GM23338 (cell line): ENCODE data around the gene TMEM269. TPM values are rescaled to one million over a fixed set of nuclear protein-coding genes. Genes with fewer than 3 reads are reported as not detected.

Experiments
- ATAC-seq: fragments of 200-7000 bp; cut with Tn5 transposase; 3 replicates; pipeline ENCODE4 v1.9.1; 2020
- DNase-seq: peaks from one replicate; pipeline ENCODE4 v3.0.0-alpha.2; 2015; ENCODE audit warnings: low spot score
- H2AFZ ChIP-seq: fragments of 200-600 bp; sonication (generic); 2 replicates; pipeline ENCODE4 v1.8.0; 2016; ENCODE audit warnings: antibody characterized with exemption, mild to moderate bottlenecking, moderate library complexity
- H3F3A ChIP-seq: fragments of 200-600 bp; sonication (generic); replicated peaks from 2 replicates; pipeline ENCODE4 v1.8.0; 2017; ENCODE audit warnings: antibody characterized with exemption, mixed run types, low read depth
- H3K27ac ChIP-seq: fragments of 200-600 bp; sonication (generic); 2 replicates; pipeline ENCODE4 v1.6.1; 2016; ENCODE audit warnings: low read depth
- H3K27me3 ChIP-seq: fragments of 200-600 bp; sonication (generic); 2 replicates; pipeline ENCODE4 v1.8.0; 2016; ENCODE audit warnings: mild to moderate bottlenecking, mixed run types, moderate library complexity; ENCODE audit not compliant: insufficient read depth
- H3K36me3 ChIP-seq: fragments of 200-600 bp; sonication (generic); 2 replicates; pipeline ENCODE4 v1.8.0; 2016; ENCODE audit warnings: mild to moderate bottlenecking; ENCODE audit not compliant: insufficient read depth
- H3K4me1 ChIP-seq: fragments of 200-600 bp; sonication (generic); 2 replicates; pipeline ENCODE4 v1.8.0; 2016; ENCODE audit warnings: mild to moderate bottlenecking, moderate library complexity; ENCODE audit not compliant: insufficient read depth
- H3K4me2 ChIP-seq: fragments of 200-600 bp; sonication (generic); 2 replicates; pipeline ENCODE4 v1.7.1; 2017; ENCODE audit warnings: mixed run types
- H3K4me3 ChIP-seq: fragments of 200-600 bp; sonication (generic); 2 replicates; pipeline ENCODE4 v1.6.1; 2016; ENCODE audit warnings: mixed run types
- H3K79me2 ChIP-seq: fragments of 200-600 bp; sonication (generic); replicated peaks from 2 replicates; pipeline ENCODE4 v1.8.0; 2017; ENCODE audit warnings: mild to moderate bottlenecking; ENCODE audit not compliant: insufficient read depth
- H3K9me2 ChIP-seq: fragments of 200-600 bp; sonication (generic); 2 replicates; pipeline ENCODE4 v1.8.0; 2017; ENCODE audit not compliant: insufficient read depth
- H4K20me1 ChIP-seq: fragments of 200-600 bp; sonication (generic); replicated peaks from 2 replicates; pipeline ENCODE4 v1.8.0; 2017; ENCODE audit warnings: mild to moderate bottlenecking; ENCODE audit not compliant: insufficient read depth
- H3K27ac Mint-ChIP-seq: 2 replicates; pipeline ENCODE4 v1.8.0; 2020; ENCODE audit warnings: inconsistent platforms, mild to moderate bottlenecking, moderate library complexity, mixed read lengths
- H3K27me3 Mint-ChIP-seq: 3 replicates; pipeline ENCODE4 v1.8.0; 2022; ENCODE audit warnings: low read depth, mild to moderate bottlenecking, moderate library complexity, mixed read lengths, inconsistent platforms; ENCODE audit not compliant: insufficient read depth, poor library complexity
- H3K36me3 Mint-ChIP-seq: 3 replicates; pipeline ENCODE4 v1.8.0; 2021; ENCODE audit warnings: low read depth, mild to moderate bottlenecking, inconsistent platforms, moderate library complexity, mixed read lengths
- H3K4me1 Mint-ChIP-seq: 3 replicates; pipeline ENCODE4 v1.8.0; 2020; ENCODE audit warnings: mild to moderate bottlenecking, inconsistent platforms, mixed read lengths
- H3K4me3 Mint-ChIP-seq: 3 replicates; pipeline ENCODE4 v1.8.0; 2021; ENCODE audit warnings: moderate library complexity, mild to moderate bottlenecking, inconsistent platforms, mixed read lengths
- H3K9me3 Mint-ChIP-seq: 3 replicates; pipeline ENCODE4 v1.8.0; 2020; ENCODE audit warnings: moderate library complexity, mild to moderate bottlenecking, inconsistent platforms, mixed read lengths
- EZH2 ChIP-seq: fragments of 200-600 bp; sonication (generic); IDR thresholded peaks from one replicate; pipeline ENCODE4 v1.8.0; 2017; ENCODE audit warnings: antibody characterized with exemption, mild to moderate bottlenecking, low read depth; ENCODE audit not compliant: unreplicated experiment
- EZH2phosphoT487 ChIP-seq: fragments of 200-600 bp; sonication (generic); IDR thresholded peaks from one replicate; pipeline ENCODE4 v1.8.1; 2018; ENCODE audit warnings: antibody characterized with exemption; ENCODE audit not compliant: unreplicated experiment
- JUNB ChIP-seq: IDR thresholded peaks from one replicate; pipeline ENCODE4 v1.6.1; 2016; ENCODE audit warnings: antibody characterized with exemption; ENCODE audit not compliant: unreplicated experiment
- POLR2AphosphoS5 ChIP-seq: IDR thresholded peaks from 2 replicates; pipeline ENCODE4 v1.6.1; 2016; ENCODE audit warnings: antibody characterized with exemption, low read depth
- ZNF114 ChIP-seq: fragments of 250-450 bp; sonication (Bioruptor Pico); IDR thresholded peaks from 2 replicates; pipeline ENCODE4 v1.5.0; 2020; ENCODE audit warnings: mild to moderate bottlenecking, moderate library complexity
- ZNF331 ChIP-seq: fragments of 250-450 bp; sonication (Bioruptor Pico); IDR thresholded peaks from 2 replicates; pipeline ENCODE4 v1.5.0; 2020; ENCODE audit warnings: low read depth, mild to moderate bottlenecking, moderate library complexity
- polyA plus RNA-seq: library from polyadenylated mRNA; unstranded; fragments of >200 nt; fragmentation: Nextera tagmentation; extraction: Ambion mirVana; gene quantifications from 2 replicates; pipeline ENCODE4 v1.2.1, GENCODE V29; 2016
- total RNA-seq: library from RNA; depleted of rRNA; stranded (reverse); fragments of >200 nt; shearing (Covaris generic); gene quantifications from 2 replicates; pipeline ENCODE4 v1.2.3, GENCODE V29; 2014
- TF ChIP-seq, protein P1 (sequence below): IDR thresholded peaks from one replicate; pipeline ENCODE4 v1.6.1; 2018; ENCODE audit warnings: antibody characterized with exemption; ENCODE audit not compliant: unreplicated experiment
- TF ChIP-seq, protein P2 (sequence below), 2 experiments: fragments of 200-600 bp in 1 of 2; sonication (generic) in 1 of 2; conservative IDR thresholded peaks; 2 replicates each; pipeline versions ENCODE4 v1.5.1 to v1.6.1; 2016 to 2017; ENCODE audit warnings: antibody characterized with exemption in 2 of 2, low read depth in 2 of 2, mild to moderate bottlenecking in 2 of 2, moderate library complexity in 1 of 2
- TF ChIP-seq, protein P3 (sequence below): IDR thresholded peaks from 2 replicates; pipeline ENCODE4 v1.6.1; 2016; ENCODE audit warnings: antibody characterized with exemption

The TMEM269 gene
- total and polyA plus RNA-seq, 2 experiments from 2014 or later: 0.31 to 0.45 TPM

DNA sequence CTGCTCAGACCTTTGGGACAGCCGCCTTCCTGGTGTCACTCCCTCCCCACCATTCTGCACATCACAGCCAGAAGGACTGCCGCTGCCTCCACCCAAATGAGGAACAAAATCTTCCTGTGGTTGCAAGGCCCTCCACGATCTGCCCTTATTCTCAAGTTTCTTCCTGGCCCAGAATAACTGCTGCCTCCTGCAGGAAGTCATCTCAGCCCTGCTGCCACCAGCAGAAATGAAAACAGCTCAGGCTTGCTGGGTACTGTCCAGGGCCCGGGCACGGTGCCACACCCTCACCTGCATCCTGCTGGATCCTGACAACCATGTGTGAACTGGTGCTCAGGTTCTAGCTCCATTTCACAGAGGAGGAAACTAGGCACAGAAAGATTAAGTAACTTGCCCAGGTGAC, 47.5 kb upstream of the TMEM269 start:
- Mint-ChIP-seq H3K27ac (no peak overlapping the region; the same call in 1 of the 2 replicates), H3K4me1 (peaks cover 35% of the 10 kb centered on the region), H3K9me3 (no peaks in the 10 kb centered on the region), H3K36me3 (peaks cover 2% of the 10 kb centered on the region; the same call in 1 of the 3 replicates), H3K4me3 (no peak overlapping the region), H3K27me3 (peaks cover 12% of the 10 kb centered on the region)
- DNase-seq (no peak), ATAC-seq (no peak)
- no peak for TF ChIP-seq ZNF114 (CRISPR knock-in tag)
- H3K27me3 ChIP-seq: no peaks in the 10 kb centered on the region
- H3K79me2 ChIP-seq: no peaks in the 10 kb centered on the region
- no peaks in the 10 kb centered on the region for H3F3A ChIP-seq
- H3K9me2 ChIP-seq: no peaks in the 10 kb centered on the region
- H2AFZ ChIP-seq: no peak overlapping the region
- H3K4me3 ChIP-seq: no peak overlapping the region
- no peak overlapping the region for H3K4me2 ChIP-seq
- H3K4me1 ChIP-seq: peaks cover 22% of the 10 kb centered on the region
- H3K27ac ChIP-seq: no peak overlapping the region
- H3K36me3 ChIP-seq: no peaks in the 10 kb centered on the region
- no peaks in the 10 kb centered on the region for H4K20me1 ChIP-seq

DNA sequence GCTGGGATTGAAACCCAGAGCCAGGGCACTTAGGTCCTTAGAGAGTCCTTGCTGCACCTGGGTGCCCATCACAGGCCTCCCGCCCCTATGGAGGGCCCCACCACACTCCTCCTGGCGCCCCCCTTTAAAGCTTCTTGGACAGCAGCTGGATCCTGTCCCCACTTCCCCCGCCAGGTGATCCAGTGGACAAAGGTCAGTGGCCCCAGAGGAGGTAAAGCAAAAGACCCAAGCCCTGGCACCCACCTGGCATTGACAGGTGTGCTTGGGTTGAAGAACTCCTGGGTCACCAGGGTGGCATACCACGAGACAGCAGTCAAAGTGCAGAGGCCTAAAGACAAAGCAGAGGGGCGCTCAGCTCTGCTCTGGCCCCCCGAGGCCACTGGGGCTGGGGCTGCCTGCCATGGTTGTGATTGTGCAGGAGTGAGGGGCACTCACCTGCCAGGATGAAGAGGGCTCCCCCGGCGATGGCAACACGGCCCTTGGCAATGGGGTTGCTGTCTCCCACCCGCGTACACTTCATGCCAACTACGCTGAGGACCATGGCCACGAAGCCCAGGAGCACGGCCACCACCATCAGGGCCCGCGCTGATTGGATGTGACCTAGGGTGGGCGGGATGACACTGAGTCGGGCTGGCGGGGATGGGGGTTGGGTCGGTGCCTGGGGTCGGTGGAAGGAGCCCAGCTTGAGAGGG, 46.7 kb upstream of the TMEM269 start:
- peaks cover 2% of the 10 kb centered on the region; the same call in 1 of the 3 replicates for H3K36me3 Mint-ChIP-seq
- H3K27me3 Mint-ChIP-seq: peaks cover 12% of the 10 kb centered on the region
- Histone ChIP-seq H3F3A (no peaks in the 10 kb centered on the region), H2AFZ (no peak overlapping the region), H3K79me2 (no peaks in the 10 kb centered on the region), H3K4me2 (no peak overlapping the region), H3K4me3 (no peak overlapping the region), H3K4me1 (peaks cover 22% of the 10 kb centered on the region), H3K27me3 (no peaks in the 10 kb centered on the region), H3K36me3 (no peaks in the 10 kb centered on the region), H4K20me1 (no peaks in the 10 kb centered on the region), H3K27ac (no peak overlapping the region), H3K9me2 (no peaks in the 10 kb centered on the region)
- no peak overlapping the region for H3K27ac Mint-ChIP-seq
- peaks cover 42% of the 10 kb centered on the region for H3K4me1 Mint-ChIP-seq
- ATAC-seq: no peak
- H3K9me3 Mint-ChIP-seq: no peaks in the 10 kb centered on the region
- DNase-seq: no peak
- H3K4me3 Mint-ChIP-seq: no peak overlapping the region
- TF ChIP-seq JUNB (no peak), EZH2phosphoT487 (no peak), POLR2AphosphoS5 (no peak), ZNF114 (CRISPR knock-in tag) (no peak), ZNF331 (CRISPR knock-in tag) (no peak), EZH2 (no peak)
- TF ChIP-seq, protein P1, sequence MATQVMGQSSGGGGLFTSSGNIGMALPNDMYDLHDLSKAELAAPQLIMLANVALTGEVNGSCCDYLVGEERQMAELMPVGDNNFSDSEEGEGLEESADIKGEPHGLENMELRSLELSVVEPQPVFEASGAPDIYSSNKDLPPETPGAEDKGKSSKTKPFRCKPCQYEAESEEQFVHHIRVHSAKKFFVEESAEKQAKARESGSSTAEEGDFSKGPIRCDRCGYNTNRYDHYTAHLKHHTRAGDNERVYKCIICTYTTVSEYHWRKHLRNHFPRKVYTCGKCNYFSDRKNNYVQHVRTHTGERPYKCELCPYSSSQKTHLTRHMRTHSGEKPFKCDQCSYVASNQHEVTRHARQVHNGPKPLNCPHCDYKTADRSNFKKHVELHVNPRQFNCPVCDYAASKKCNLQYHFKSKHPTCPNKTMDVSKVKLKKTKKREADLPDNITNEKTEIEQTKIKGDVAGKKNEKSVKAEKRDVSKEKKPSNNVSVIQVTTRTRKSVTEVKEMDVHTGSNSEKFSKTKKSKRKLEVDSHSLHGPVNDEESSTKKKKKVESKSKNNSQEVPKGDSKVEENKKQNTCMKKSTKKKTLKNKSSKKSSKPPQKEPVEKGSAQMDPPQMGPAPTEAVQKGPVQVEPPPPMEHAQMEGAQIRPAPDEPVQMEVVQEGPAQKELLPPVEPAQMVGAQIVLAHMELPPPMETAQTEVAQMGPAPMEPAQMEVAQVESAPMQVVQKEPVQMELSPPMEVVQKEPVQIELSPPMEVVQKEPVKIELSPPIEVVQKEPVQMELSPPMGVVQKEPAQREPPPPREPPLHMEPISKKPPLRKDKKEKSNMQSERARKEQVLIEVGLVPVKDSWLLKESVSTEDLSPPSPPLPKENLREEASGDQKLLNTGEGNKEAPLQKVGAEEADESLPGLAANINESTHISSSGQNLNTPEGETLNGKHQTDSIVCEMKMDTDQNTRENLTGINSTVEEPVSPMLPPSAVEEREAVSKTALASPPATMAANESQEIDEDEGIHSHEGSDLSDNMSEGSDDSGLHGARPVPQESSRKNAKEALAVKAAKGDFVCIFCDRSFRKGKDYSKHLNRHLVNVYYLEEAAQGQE: no peak
- TF ChIP-seq, protein P2, sequence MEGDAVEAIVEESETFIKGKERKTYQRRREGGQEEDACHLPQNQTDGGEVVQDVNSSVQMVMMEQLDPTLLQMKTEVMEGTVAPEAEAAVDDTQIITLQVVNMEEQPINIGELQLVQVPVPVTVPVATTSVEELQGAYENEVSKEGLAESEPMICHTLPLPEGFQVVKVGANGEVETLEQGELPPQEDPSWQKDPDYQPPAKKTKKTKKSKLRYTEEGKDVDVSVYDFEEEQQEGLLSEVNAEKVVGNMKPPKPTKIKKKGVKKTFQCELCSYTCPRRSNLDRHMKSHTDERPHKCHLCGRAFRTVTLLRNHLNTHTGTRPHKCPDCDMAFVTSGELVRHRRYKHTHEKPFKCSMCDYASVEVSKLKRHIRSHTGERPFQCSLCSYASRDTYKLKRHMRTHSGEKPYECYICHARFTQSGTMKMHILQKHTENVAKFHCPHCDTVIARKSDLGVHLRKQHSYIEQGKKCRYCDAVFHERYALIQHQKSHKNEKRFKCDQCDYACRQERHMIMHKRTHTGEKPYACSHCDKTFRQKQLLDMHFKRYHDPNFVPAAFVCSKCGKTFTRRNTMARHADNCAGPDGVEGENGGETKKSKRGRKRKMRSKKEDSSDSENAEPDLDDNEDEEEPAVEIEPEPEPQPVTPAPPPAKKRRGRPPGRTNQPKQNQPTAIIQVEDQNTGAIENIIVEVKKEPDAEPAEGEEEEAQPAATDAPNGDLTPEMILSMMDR (conservative IDR thresholded peaks at IDR 0.05; ENCODE audit: low read depth in 2 of 2): no peak
- TF ChIP-seq, protein P3, sequence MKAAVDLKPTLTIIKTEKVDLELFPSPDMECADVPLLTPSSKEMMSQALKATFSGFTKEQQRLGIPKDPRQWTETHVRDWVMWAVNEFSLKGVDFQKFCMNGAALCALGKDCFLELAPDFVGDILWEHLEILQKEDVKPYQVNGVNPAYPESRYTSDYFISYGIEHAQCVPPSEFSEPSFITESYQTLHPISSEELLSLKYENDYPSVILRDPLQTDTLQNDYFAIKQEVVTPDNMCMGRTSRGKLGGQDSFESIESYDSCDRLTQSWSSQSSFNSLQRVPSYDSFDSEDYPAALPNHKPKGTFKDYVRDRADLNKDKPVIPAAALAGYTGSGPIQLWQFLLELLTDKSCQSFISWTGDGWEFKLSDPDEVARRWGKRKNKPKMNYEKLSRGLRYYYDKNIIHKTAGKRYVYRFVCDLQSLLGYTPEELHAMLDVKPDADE: no peak
